Activated CD4-positive, CD25-positive, alpha-beta regulatory T cell (primary cell): ENCODE results near the gene NOL9.
A peak's percentile ranks its signal among the peaks of the same experiment; 100 is the strongest.

Source experiments
- DNase-seq, 4 experiments: peaks; one replicate each; lab custom pipeline; 2025; lab: John Stamatoyannopoulos, UW

NOL9 gene

DNA sequence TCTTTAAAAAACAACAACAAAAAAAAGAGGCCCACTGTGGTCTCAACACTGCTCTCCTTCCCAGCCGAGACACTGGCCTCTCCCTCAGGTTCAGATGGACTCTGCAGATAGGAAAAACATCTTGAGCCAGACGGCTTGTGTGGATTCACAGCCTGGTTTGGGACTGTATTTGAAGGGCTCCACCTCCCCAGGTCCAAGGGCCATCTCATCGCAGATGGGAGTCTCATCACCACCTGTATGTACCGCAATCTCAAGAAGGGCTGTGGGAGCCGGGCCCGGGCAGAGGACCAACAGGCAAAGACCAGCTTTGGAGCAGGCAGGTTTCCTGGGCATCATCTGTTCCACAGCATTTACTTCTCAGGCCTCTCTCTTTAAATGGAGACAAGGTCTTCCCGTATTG, 35.7 kb upstream of the NOL9 start:
- DNase-seq = no peak

DNA sequence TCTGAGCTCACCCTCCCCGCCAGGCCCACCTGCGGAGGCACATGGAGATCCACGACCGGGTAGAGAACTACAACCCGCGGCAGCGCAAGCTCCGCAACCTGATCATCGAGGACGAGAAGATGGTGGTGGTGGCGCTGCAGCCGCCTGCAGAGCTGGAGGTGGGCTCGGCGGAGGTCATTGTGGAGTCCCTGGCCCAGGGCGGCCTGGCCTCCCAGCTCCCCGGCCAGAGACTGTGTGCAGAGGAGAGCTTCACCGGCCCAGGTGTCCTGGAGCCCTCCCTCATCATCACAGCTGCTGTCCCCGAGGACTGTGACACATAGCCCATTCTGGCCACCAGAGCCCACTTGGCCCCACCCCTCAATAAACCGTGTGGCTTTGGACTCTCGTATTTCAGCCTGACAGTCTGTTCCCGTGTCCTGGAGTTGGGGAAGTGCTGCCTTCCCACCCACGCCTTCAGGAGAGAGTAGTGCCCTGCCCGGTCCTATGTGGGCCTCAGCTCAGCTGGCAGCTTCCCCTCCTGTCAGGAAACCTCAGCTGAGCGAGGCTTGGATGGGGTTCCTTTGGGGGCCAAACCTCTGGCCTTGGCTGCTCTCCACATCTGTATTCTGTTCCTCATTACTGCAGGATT, 34.7 kb upstream of the NOL9 start:
- DNase-seq = no peak

DNA sequence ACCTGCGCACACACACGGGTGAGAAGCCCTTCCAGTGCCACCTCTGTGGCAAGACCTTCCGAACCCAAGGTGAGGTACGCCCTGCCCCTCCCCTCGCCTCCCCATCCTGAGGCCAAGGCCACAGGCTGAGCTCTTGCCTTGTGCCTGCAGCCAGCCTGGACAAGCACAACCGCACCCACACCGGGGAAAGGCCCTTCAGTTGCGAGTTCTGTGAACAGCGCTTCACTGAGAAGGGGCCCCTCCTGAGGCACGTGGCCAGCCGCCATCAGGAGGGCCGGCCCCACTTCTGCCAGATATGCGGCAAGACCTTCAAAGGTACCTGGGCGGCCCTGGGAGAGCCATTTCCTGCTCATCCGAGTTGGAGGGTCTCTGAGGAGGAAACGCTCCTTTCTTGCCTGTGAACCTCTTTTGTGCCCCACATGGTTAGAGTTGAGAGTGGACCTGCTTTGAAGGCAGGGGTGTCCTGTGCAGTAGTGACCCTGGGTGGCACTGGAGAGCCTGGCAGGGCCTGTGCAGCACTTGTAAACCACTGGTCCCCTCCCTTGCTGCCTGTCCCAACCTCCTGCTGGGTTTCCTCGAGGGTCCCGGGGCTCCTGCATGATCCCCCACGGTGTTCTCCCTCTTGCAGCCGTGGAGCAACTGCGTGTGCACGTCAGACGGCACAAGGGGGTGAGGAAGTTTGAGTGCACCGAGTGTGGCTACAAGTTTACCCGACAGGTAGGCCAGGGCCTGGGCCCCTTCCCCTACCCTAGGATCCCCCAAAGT, 34.0 kb upstream of the NOL9 start:
- no peak for DNase-seq

- no peak for DNase-seq
Measured at GRCh38 chr1:6587261-6588005, 33.1 kb upstream of the NOL9 start.

- no peak for DNase-seq
Measured at GRCh38 chr1:6586404-6586816, 32.1 kb upstream of the NOL9 start.

GRCh38 chr1:6585841-6586240, 31.5 kb upstream of the NOL9 start:
- DNase-seq = no peak

- DNase-seq = no peak
Measured at GRCh38 chr1:6585081-6585722, 30.9 kb upstream of the NOL9 start.

DNA sequence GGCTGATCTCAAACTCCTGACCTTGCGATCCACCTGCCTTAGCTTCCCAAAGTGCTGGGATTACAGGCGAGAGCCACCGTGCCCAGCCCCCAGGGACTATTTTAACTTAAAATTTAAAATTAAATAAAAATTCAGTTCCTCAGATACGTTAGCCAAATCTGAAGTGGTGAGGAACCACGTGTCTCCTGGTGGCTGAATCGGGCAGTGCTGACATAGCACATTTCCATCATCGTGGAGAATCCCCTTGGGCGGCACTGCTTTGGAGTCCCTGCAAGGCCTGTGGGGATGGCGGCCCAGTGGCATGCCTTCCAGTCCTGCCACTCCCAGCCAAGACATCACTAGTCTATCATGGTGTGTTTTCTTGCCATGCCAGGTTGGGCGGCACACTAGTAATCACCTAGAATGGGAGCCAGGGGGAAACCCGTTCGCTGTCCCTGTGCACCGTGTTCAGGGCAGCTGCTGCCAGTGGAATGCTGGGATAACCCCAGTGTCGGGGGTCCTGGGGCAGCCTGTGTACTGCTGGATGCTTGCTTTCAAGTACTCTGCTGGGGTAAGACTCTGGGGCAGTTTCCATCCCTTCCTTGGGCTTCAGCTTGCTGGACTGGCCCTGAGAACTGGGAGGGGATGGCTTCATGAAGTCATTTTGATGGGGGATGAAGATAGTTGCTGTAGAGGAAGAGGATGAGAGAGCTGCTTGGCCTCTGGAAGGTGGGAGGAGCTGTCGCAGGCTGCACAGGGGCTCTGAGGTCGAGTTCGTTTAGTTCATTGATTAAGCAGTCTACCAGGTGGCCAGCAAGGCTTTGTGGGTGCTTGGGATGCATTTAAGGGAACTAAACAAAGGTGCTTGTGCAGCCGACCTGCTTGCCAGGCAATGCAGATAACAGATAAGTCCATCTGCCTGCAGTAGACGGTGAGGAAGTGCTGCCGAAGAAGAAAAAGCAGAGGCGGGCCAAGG, 30.1 kb upstream of the NOL9 start:
- no peak for DNase-seq

DNA sequence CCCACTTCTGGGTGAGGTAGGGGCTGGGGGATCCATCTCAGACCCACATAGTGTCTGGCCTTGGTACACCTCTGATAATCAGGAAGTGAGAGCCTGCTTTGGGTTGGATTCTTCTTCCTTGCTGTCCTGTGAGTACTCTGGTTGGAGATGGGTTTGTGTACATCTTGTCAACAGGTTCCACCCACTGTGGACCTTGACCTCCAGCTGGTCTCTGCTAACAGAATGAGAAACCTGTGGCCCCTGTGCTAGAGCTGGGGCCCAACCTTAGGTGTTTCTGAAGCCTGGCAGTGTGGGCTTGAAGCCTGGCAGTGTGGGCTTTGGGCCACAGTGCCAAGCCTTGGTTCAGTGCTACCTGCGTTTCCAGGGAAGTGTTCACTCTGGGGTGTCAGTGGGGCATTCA, 28.1 kb upstream of the NOL9 start:
- DNase-seq = no peak

GRCh38 chr1:6581561-6582305, 27.4 kb upstream of the NOL9 start:
- no peak for DNase-seq

DNA sequence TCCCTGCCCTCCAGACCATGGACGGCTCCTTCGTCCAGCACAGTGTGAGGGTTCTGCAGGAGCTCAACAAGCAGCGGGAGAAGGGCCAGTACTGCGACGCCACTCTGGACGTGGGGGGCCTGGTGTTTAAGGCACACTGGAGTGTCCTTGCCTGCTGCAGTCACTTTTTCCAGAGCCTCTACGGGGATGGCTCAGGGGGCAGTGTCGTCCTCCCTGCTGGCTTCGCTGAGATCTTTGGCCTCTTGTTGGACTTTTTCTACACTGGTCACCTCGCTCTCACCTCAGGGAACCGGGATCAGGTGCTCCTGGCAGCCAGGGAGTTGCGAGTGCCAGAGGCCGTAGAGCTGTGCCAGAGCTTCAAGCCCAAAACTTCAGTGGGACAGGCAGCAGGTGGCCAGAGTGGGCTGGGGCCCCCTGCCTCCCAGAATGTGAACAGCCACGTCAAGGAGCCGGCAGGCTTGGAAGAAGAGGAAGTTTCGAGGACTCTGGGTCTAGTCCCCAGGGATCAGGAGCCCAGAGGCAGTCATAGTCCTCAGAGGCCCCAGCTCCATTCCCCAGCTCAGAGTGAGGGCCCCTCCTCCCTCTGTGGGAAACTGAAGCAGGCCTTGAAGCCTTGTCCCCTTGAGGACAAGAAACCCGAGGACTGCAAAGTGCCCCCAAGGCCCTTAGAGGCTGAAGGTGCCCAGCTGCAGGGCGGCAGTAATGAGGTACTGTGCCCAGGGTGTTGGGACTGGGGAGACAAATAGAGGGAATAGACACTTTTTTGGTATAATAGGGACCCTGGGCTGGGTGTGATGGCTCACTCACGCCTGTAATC, 26.5 kb upstream of the NOL9 start:
- no peak for DNase-seq

DNA sequence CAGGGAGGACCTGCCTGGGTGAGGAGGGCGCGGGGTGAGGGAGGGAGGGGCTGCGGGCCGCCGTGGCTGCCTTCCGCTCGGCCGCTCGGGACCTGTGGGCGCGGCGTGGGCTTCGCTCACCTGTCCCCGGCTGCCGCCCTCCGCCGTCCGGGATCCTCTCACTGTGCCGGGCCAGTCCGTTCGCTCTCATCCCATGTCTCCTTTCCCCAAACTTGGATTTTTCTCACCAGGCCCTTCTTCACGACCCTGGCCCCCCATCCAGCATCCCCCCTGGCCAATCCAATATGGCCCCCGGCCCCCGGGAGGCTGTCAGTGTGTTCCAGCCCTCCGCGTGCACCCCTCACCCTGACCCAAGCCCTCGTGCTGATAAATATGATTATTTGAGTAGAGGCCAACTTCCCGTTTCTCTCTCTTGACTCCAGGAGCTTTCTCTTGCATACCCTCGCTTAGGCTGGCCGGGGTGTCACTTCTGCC, 25.8 kb upstream of the NOL9 start:
- DNase-seq = peak in 1 of 4 experiments; percentile 14

- peak; percentile 92 to 96 (median 94) for DNase-seq
Measured at GRCh38 chr1:6579374-6580118, 25.2 kb upstream of the NOL9 start, which contains the start of gene ZBTB48. ZBTB48 (plus strand) TSS chr1:6579994; CDS start chr1:6580610, 616 bp downstream.

DNA sequence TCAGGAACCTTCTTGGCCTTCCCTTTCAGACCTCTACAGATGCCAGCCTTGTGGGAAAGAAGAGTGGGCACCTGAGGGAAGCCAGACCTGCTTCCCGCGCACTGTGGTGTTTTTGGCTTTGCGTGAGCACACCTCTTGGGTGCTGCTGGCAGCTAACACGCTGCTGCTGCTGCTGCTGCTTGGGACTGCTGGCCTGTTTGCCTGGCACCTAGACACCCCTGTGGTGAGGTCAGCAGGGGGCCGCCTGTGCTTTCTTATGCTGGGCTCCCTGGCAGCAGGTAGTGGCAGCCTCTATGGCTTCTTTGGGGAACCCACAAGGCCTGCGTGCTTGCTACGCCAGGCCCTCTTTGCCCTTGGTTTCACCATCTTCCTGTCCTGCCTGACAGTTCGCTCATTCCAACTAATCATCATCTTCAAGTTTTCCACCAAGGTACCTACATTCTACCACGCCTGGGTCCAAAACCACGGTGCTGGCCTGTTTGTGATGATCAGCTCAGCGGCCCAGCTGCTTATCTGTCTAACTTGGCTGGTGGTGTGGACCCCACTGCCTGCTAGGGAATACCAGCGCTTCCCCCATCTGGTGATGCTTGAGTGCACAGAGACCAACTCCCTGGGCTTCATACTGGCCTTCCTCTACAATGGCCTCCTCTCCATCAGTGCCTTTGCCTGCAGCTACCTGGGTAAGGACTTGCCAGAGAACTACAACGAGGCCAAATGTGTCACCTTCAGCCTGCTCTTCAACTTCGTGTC, 24.5 kb upstream of the NOL9 start:
- DNase-seq = no peak

GRCh38 chr1:6577831-6578525, 23.7 kb upstream of the NOL9 start:
- DNase-seq = no peak

DNA sequence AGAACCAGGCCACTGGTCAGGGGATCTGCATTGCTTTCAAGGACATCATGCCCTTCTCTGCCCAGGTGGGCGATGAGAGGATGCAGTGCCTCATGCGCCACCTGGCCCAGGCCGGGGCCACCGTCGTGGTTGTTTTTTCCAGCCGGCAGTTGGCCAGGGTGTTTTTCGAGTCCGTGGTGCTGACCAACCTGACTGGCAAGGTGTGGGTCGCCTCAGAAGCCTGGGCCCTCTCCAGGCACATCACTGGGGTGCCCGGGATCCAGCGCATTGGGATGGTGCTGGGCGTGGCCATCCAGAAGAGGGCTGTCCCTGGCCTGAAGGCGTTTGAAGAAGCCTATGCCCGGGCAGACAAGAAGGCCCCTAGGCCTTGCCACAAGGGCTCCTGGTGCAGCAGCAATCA, 20.5 kb upstream of the NOL9 start:
- DNase-seq = no peak

DNA sequence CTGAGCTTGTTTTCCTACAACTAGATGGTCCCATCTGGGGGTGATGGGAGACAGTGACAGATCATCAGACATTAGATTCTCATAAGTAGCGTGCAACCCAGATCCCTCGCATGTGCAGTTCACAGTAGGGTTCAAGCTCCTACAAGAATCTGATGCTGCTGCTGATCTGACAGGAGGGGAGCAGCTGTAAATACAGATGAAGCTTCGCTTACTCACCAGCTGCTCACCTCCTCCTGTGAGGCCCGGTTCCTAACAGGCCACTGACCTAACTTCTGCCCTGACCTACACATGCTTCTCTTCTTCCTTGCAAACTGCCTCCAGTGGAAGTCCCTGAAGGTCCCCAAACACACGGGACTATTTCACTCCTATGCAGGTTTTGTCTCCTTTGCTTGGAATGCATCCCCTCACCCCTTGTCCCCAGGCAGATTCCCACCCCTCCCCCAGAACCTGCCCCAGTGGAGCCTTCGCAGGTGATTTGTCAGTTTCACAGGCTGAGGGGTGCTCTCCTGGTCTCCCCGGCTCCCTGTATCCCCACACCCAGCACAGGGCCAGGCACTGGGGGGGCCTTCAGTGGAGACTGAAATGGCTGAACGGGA, 19.8 kb upstream of the NOL9 start:
- no peak for DNase-seq
